Stimulated activated CD8-positive, alpha-beta memory T cell treated with anti-CD3 and anti-CD28 coated beads, Interleukin-15, amount 100 ng/mL, for 24 hours (primary cell): ENCODE data around the gene PRR23E.

Experiments
- DNase-seq: peaks from one replicate; pipeline ENCODE4 v3.0.0-alpha.2; 2020; ENCODE audit warnings: low read depth

The PRR23E gene

DNA sequence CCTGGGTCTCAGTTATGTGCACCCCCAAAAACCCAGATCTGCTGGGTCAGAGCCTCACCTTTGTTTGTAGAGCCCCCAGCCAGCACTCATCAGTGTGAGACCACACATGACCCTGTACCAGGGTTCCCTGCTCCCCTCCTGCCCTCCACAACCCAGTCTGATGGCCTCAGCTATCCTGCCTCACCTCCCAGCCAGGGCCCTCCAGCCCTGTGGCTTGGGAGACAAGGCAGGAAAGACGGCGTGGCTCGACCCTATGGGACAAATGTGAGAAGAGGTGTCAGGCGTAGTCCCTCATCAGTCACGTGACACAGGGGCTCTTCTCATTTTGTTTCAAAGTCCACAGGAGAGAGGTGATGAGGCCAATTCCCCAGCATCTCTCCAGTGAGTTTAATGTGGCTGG lies 28.3 kb upstream of the PRR23E start:
- DNase-seq: no peak

DNA sequence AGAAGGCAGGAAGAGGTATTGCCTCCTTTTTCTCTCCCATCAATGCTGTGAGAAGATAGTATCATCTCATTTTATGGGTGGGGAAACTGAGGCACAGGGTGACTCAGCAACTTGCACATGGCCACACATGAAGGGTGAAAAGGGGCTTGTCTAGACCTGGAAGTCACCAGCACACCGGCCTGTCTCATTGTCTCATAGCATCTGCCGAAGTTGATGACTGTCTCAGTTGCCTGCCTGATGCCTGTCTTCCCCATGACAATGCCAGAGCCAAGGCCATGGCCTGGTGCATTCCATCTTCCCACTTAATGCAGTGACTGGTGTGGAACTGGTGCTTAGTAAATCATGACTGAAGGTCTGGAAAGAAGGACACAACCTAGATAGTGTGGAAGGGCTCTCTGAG lies 27.9 kb upstream of the PRR23E start:
- no peak for DNase-seq

DNA sequence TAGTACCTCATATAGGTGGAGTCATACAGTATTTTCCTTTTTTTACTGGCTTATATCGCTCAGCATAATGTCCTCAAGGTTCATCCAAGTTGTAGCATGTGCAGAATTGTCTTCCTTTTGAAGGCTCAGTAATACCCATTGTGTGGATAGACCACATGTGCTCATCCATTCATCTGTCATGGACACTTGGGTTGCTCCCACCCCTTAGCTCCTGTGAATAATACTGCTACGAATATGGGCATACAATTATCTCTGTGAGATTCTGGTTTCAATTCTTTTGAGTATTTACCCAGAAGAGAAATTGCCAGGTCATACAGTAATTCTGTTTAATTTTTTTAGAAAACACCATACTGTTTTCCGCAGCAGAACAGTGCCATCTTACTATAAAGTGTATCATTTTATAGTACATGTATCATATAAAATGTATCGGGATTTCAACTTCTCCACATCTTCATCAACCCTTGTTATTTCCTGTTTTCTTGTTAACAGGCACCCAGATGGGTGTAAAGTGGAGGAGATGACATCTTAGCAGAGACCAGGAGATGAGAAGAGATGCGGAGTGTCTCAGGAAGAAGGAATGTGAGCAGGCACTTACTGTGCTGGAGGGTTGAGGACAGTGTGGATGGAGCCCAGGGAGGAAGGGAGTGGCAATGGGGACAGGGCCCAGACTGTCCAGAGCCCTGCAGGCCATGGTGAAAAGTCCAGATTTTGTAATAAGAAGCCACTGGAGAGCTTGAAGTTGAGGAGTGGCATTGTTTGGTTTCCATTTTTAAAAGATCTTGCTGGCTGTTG lies 27.0 kb upstream of the PRR23E start:
- no peak for DNase-seq

DNA sequence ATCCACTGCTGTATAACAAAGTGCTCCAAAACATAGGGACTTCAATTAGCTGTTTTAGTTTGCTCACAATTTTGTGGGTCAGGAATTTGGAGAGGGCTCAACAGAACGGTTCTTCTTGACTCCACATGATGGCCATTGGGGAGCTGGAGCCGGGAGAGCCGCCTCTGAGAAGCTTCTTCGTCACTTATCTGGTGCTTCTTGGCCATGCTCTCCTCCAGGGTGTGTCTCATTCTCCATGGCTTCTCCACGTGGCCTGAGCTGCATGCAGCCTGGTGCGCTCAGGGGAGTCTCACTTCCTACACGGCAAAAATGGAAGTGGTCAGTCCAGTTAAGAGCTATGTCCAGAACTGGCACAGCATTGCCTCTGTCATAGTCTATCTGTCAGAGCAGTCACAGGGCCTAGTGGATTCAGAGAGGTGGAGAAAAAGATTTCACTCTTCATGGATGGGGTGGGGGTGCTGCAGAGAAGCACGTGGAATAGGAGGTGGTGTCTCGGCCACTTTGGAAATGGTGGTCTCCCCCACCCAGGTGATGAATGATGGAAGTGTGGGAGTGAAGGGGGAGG lies 26.3 kb upstream of the PRR23E start:
- DNase-seq: no peak

DNA sequence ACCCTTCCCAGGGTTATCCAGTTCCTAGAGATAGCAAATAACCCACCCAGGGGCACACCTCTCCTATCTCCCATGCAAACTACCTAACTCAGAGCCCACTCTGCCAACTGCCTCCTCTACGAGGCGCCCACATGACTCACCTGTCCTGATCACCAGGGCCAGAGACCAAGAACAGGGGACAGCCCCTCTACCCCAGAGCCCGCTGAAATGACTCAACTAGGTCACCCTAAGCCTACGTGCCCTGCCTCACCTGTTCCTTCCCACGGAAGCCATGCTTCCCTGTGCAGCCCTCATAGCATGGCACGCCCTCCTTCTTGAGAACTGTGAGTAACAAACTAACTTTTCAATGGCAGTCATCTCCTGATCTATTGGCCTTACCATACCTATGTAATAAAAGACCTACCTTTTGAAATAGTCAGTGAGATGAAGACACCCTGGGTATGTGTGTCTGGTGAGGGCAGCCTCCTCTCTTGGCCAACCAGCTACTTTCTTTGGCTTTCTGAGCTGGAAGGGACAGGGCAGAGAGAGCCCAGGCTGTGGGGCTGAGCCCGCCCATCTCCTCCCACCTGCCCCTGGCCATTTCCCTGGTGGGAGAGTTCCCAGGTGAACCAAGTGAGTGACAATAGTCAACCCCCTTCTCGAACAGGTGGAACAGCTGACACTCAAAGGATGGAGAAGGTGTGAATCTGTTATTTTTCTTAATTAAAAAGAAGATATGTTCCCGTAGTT lies 25.5 kb upstream of the PRR23E start:
- DNase-seq: no peak

DNA sequence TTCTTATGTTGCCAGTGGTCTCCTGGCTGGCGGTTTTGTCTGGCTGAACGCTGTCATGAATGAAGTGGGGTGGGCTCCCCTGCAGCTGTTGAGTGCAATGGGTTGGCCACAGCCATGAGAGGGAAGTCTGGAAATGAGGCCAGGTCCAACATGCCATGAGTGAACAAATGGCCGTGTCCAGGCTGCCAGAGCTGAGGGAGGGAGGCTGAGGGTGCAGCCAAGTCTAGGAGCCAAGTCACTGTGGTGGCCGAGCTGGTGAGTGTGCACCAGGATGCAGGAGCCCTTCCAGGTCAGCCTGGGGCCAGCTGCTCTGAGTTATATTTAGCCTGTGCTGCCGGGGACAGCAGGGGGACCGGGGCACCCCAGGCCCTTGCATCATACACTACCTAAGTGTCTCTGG lies 24.7 kb upstream of the PRR23E start:
- DNase-seq: no peak

DNA sequence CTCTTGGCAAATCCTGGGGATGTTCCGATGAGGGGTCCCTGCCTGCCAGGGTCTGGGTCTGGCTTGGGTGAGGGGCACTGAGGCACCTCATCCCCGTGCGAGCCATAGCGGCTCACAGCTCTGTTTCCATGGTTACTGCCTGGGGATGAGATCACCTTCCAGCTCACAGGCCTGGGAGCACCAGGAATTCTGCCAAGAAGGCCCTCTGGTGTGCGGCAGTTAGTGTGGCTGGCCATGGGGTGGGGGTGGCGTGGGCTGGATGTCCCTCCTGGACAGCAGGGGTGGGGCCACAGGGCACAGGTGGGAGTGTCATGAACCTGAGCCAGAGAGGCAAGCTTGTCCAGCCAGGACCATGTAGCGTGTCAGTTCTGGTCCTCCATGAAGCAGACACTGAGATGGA lies 22.1 kb upstream of the PRR23E start:
- no peak for DNase-seq

DNA sequence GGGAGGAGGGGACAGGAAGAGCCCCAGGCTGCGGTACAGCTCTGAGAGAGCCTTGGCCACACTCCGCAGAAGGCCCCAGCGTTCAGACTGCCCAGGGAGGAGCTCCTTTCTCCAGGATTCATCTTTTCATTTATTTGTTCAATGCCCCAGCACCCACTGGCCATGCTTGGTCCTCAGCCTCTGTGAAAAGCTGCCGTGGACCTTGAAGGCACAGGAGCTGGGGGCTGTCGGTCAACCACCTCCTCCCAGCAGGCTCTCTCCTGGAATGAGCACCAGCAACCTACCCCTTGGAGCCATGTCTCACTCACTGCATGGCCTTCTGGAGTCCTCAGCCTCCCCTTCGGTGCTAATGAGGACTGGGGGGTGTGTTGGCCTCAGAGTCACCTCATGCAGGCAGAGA lies 21.6 kb upstream of the PRR23E start:
- DNase-seq: no peak

DNA sequence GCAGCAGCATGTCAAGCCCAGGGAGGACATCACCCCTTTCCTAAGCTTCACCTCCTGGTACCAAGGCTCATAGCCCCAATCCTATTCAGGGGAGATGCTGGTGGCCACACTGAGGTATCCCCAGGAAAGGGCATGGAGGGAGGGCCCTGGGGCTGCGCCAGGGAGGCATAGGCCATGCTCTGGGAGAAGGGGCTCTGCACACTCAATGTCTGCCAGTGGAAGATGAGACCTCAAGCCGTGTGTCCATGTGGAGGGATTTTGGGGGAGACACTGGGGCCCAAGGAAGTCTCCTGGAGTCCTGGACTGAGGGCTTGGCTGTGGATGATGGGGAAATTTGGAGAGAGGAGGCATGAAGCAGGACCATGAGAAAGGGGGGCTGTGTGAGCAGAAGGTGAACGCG lies 21.2 kb upstream of the PRR23E start:
- DNase-seq: no peak

DNA sequence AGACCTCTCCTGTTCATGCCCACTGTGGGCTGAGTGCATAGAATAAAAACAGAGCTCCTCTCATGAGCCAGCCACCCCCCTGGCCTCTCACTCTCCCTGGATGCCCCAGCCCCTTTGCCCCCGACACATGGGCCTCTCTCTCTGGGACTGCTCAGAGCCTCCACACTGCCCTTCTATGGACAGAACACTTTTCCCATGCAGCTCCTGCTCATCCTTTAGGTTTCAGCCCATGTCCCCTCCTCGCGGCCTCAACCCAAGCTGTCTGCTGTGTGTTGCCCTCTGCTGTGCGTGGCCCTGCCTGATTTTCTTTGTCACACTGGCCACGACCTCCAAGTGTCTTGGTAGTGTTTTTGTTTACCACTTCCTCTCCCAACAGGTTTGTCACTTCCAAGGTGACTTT lies 20.7 kb upstream of the PRR23E start:
- DNase-seq: no peak

DNA sequence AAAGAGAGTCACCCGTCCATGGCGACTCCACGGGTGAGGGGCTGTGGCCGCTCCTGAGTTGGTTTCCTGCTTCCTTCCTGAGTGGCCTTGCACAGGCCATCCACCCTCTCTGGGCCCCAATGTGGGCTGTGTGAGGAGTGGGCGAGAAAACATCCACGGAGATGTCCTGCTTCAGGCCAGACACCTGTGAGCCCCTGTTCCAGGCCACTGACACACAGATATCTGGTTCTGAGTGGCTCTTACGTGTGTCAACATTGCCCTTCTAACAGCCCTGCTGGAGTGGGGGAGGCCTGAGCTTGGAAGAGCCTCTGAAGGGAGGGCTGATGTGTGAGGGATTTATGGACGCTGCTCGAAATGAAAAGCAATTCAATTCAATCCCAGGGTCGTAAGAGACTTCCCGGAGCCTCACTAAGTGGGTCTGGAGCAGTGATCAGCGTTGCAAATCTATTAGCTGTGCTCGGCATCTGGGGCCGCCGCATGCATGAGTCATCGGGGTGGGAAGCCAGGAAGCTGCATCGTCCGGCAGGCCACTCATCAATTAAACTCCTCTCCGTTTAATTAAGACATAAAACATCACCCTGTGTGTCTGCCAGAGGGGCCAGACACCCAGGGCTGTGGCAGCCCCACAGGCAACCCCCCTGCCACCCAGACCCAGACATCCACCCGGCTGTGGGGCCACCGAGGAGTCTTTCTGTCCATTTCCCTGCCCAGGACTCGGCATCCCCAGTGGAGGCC lies 20.0 kb upstream of the PRR23E start:
- no peak for DNase-seq

DNA sequence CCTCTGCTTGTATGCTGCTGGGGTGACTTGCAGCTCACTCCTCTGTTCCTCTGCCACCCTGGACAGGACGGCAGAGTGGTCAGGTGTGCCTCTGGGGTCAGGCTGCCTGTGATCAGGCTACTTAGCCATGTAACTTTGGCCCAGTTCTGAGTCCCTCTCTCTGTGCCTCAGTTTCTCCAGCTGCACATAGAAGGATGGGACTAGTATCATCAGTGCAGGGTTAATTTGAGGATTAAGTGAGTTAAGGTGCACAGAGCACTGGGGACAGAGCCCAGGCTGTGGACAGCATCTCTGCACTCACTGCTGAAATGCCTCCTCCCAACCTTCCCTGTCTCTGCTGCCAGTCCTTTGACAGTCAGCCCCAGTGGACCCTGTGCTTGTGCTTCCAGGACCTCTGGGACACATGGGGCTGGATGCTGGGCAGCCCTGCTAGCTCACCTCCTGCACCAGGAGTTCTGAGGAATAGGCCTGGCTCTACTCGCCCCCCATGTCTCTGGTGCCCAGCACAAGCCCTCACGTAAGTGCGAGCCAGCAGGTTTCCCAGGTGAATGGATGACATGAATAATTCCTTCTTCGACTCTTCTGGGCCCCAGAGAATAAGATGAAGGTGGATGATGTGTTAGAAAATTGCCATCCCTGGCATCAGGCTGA lies 19.3 kb upstream of the PRR23E start:
- DNase-seq: no peak

DNA sequence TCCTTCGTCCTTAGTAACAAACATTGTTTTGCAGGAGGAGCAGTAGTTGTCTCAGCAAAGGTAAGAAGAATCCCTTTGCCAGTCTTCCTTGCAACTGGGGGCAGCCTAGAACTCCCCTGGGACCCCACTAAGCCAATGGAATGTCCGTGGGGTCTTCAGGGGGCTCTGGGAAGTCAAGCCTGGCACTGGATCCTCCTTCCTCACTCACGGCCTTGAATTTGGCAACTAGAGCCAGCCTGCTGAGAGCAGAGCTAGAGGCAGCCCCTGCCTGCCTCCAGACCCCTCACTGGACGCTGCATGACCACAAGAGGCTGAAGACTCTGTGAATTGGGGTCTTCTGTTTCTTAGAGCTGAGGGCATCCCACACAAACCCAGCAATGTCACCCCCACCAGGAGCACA lies 18.6 kb upstream of the PRR23E start:
- DNase-seq: no peak

DNA sequence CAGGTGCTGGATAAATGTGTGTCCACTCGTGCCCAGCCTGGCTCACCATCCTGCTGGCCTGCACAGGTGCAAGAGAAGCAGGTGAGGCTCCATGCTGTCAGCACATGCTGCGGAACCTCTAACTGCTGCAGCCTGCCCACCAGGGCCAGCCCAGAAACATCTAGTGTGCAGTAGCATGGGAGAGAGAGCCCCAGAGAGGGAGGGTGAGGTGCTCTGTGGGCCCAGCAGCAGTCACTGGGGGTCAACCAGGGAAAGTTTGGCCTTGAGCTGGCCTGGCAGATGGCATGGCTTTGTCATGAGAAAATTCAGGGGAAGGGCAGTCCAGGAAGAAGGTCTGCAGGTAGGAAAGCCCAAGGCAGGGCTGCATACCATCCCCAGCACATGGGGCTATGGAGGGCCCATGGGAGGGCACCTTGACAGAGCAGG lies 18.2 kb upstream of the PRR23E start:
- no peak for DNase-seq

DNA sequence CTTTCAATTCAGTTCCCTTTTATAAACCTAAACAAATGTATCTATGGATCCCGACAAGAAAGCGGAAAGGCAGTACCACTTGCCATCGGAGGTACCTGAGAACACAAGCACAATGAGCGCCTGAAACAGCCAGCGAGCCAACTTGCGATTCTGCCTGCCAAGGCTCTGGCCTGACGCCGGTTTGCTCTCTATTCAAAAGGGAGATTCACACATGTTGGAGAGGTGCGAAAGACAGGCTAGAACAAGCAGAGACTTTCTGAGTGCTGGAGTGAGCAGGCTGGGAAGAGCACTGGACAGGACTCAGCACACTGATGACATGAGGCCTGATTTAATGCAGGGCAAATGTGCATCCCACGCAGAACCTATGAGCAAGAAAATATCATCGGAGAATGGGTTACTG lies 17.7 kb upstream of the PRR23E start:
- DNase-seq: no peak

DNA sequence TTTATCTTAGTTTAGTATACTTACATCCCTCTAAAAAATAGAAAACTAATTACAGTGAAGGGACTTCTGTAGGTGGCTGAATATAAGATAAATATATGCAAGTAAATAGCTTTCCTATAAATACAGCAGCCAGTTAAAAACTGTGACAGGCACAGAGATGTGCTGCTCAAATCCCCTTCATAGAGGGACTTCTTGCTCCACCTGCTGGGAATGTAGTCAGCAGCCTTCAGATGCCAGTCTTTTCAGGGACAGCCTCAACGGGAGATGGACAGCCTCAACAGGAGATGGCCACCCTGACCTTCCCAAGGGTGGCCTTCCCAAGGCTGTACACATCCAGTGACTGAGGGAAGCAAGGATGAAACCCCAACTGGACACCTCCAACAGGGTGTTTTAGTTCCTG lies 15.7 kb upstream of the PRR23E start:
- no peak for DNase-seq

DNA sequence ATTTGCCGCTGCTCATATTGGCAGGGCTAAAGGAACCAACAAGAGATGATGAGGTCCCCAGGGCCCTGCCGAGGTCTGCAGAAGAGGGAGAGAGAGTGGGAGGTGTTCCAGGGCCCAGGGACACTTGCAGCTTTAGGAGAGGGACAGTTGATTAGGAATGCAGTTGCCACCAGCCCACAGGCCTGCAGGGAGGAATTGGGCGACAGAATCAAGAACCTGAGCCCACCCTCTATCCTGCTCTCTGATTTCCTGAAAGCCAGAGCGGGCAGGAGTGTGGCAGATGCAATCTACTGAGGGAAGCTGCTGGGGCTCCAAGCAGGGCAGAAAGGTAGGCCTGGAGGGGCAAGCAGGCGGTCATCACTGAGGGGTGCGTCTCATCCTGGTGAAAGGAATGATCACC lies 12.1 kb upstream of the PRR23E start:
- DNase-seq: no peak

DNA sequence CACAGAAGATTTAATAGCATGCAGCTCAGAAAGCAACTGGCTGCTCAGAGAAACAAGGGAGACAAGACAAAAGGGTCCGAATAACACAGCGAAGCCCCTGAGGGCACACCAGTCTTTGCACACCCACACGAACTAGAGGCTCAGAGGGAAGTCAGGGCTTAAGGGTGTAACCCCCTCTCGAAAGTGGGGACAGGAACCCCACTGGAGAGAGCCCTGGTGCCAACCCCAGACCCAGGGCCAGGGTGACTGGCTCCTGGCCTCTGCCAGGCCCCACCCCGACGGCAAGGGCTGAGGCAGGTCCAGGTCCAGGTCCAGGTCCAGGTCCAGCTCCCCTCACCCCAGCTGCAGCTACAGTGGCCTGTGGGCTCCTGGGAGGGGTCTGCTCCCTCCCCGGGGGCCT lies 10.5 kb upstream of the PRR23E start:
- no peak for DNase-seq

DNA sequence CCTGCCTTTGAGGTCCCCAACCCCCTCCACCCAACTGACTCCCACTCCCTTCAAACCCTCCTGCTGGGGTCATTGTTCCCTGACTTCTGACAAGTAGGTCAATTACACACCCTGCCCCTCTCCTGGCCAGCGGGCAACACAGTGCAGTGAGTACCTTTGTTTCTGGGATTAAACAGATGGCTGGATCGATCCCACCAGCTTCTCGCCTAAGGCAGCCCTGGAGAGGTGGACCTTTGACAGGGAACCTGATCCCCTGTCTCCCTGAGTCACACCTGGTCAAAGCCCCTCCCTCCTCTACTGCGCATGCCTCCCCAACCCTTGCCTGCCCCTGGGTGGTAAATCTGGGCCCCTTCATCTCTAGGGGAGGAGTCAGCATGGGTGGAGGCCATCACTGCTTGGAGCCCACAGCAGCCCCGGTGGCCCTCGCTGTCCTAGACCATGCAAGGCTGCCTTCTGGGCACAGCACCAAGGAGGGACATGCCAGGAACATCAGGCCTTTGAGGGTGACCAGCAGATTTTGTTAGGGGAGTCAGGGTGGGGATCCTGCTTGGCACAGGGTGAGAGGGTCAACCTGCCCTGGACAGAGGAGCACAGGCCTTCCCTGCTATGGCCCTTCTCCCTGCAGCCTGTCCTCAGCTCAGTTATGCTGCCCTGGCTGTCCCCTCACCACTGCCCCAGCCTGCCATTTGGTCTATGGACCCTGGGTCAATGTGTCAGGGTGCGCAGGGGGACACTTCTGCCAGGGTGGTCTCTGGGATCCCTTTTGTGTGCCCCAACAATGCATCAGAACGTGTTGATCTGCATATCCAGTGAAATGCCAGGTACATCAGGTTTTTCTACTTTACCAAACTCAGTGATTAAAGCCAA lies 9.8 kb upstream of the PRR23E start:
- DNase-seq: no peak

DNA sequence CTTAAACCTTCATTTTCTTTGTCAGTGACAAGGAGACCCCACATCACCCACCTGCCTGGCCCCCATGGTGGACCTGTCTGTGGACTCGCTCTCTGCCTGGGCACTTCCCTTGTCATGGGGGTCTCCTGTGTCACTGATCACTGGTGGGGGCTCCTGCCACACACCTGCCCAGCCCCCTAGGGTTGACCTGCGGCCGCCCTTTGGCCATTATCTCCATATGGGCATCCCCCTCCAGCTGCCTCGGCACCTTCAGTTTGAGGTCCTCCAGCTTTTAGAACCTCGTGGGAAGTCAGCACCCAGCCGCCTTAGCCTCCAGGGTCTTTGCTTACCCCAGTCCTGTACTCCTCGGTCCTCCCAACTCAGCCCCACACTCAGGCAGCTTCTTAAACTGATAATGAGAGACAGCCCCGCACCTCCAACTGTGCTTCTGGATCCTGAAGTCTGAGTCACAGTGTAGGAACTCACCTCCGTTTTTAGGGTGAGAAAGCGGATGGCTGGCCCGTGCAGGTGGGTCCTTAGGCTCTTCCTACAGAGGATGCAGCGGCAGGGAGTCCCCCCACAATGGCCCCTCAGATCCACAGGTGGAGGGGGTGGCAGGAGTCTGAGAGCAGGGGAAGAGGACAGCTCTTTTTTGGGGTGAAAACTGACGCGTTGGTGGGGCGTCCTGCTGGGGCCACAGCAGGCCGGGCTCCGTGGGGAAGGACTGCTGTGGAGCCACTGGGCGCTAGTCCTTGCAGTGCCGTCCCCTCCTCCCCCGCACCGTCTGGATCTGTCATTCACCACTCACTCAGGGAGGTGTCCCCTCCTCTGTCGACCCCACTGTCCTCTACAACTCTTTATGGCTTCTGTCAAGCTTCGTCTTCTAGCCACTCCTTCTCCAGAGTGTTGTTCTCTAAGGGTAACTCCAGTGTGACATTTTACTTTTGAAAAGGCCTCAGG lies 8.7 kb upstream of the PRR23E start:
- no peak for DNase-seq
